IMR-90 (cell line): Measurements from ENCODE around the gene CTDSP2. TPM values are rescaled to one million over a fixed set of nuclear protein-coding genes. Genes with fewer than 3 reads are reported as not detected.
A peak's percentile ranks its signal among the peaks of the same experiment; 100 is the strongest.

ENCODE experiments used
- ATAC-seq: fragments of 200-7000 bp; cut with Tn5 transposase; 2 replicates; pipeline ENCODE4 v1.9.1; 2020; ENCODE audit warnings: low read depth, mild to moderate bottlenecking, moderate library complexity
- BruUV-seq: library from RNA; stranded (reverse); fragments of 400-500 nt; replicated peaks from 2 replicates; lab custom pipeline; 2021; lab: Mats Ljungman, UMichigan
- CTCF ChIA-PET: fragments of 300-600 bp; formaldehyde crosslinking; extraction: SDS; loops from one replicate; lab custom pipeline; 2021; ENCODE audit warnings: antibody characterized with exemption; lab: Yijun Ruan, JAX
- POLR2A ChIA-PET: fragments of 300-600 bp; sonication (Branson Sonifier 250); formaldehyde crosslinking; loops from one replicate; lab custom pipeline; 2022; ENCODE audit warnings: antibody characterized with exemption; ENCODE audit not compliant: unreplicated experiment; lab: Charles Lee
- DNase-seq: peaks from one replicate; pipeline ENCODE4 v3.0.0; 2013
- H2AFZ ChIP-seq: replicated peaks from 2 replicates; pipeline ENCODE3; 2013; ENCODE audit warnings: low read length, mild to moderate bottlenecking; ENCODE audit not compliant: poor library complexity
- H2AK5ac ChIP-seq: 2 replicates; pipeline ENCODE4 v1.6.1; 2013; ENCODE audit warnings: low read depth, low read length, inconsistent platforms
- H2AK9ac ChIP-seq: replicated peaks from 2 replicates; pipeline ENCODE3; 2013; ENCODE audit warnings: mild to moderate bottlenecking, low read depth, low read length, moderate library complexity; ENCODE audit not compliant: poor library complexity
- H2BK120ac ChIP-seq: 2 replicates; pipeline ENCODE4 v1.6.1; 2013; ENCODE audit warnings: low read depth, low read length, inconsistent platforms
- H2BK15ac ChIP-seq: 3 replicates; pipeline ENCODE4 v1.6.1; 2013; ENCODE audit warnings: low read depth, low read length, inconsistent platforms
- H2BK20ac ChIP-seq: 2 replicates; pipeline ENCODE4 v1.6.1; 2013; ENCODE audit warnings: low read depth, mild to moderate bottlenecking, inconsistent platforms, low read length, moderate library complexity
- H2BK5ac ChIP-seq: 2 replicates; pipeline ENCODE4 v1.6.1; 2013; ENCODE audit warnings: mild to moderate bottlenecking, low read depth, low read length, inconsistent platforms; ENCODE audit not compliant: poor library complexity, severe bottlenecking
- H3K14ac ChIP-seq: replicated peaks from 2 replicates; pipeline ENCODE4 v1.6.1; 2013; ENCODE audit warnings: low read depth, low read length, inconsistent platforms
- H3K18ac ChIP-seq: 2 replicates; pipeline ENCODE4 v1.6.1; 2013; ENCODE audit warnings: low read depth, low read length, control low read depth
- H3K23ac ChIP-seq: 2 replicates; pipeline ENCODE4 v1.6.1; 2013; ENCODE audit warnings: low read depth, low read length, inconsistent platforms
- H3K27ac ChIP-seq: 2 replicates; pipeline ENCODE4 v1.5.1; 2013; ENCODE audit warnings: mild to moderate bottlenecking, control low read depth, low read length; ENCODE audit not compliant: insufficient read depth
- H3K27me3 ChIP-seq: 2 replicates; pipeline ENCODE4 v1.6.1; 2013; ENCODE audit warnings: low read length; ENCODE audit not compliant: control insufficient read depth, insufficient read depth
- H3K36me3 ChIP-seq: 2 replicates; pipeline ENCODE4 v1.6.1; 2013; ENCODE audit warnings: low read length, mixed read lengths; ENCODE audit not compliant: control insufficient read depth, insufficient read depth
- H3K4ac ChIP-seq: 2 replicates; pipeline ENCODE4 v1.6.1; 2013; ENCODE audit warnings: low read depth, low read length, inconsistent platforms
- H3K4me1 ChIP-seq: 2 replicates; pipeline ENCODE4 v1.6.1; 2013; ENCODE audit warnings: low read length, mixed read lengths; ENCODE audit not compliant: control insufficient read depth, insufficient read depth
- H3K4me2 ChIP-seq: 2 replicates; pipeline ENCODE4 v1.6.1; 2013; ENCODE audit warnings: low read depth, mild to moderate bottlenecking, control low read depth, low read length, moderate library complexity
- H3K4me3 ChIP-seq: 2 replicates; pipeline ENCODE4 v1.5.1; 2013; ENCODE audit warnings: low read depth, mild to moderate bottlenecking, control low read depth, low read length, moderate library complexity; ENCODE audit not compliant: insufficient read depth
- H3K56ac ChIP-seq: 2 replicates; pipeline ENCODE4 v1.6.1; 2013; ENCODE audit warnings: low read length, inconsistent platforms; ENCODE audit not compliant: insufficient read depth; ENCODE audit errors: extremely low read depth
- H3K79me1 ChIP-seq, 2 experiments: 2 replicates each; pipeline ENCODE4 v1.6.1; 2013; ENCODE audit warnings: low read length in 2 of 2, inconsistent platforms in 1 of 2, low read depth in 1 of 2
- H3K9ac ChIP-seq: 2 replicates; pipeline ENCODE4 v1.6.1; 2013; ENCODE audit warnings: low read depth, low read length, control low read depth
- H3K9me1 ChIP-seq: 2 replicates; pipeline ENCODE4 v1.6.1; 2013; ENCODE audit warnings: low read length, inconsistent platforms; ENCODE audit not compliant: insufficient read depth
- H3K9me3 ChIP-seq: 2 replicates; pipeline ENCODE4 v1.6.1; 2013; ENCODE audit warnings: low read length; ENCODE audit not compliant: control insufficient read depth, insufficient read depth
- H4K20me1 ChIP-seq: 2 replicates; pipeline ENCODE4 v1.6.1; 2013; ENCODE audit warnings: low read length, inconsistent platforms; ENCODE audit not compliant: insufficient read depth
- H4K5ac ChIP-seq: 2 replicates; pipeline ENCODE4 v1.6.1; 2013; ENCODE audit warnings: mild to moderate bottlenecking, low read depth, low read length, control low read depth
- H4K8ac ChIP-seq, 2 experiments: 2 replicates each; pipeline ENCODE4 v1.6.1; 2013; ENCODE audit warnings: low read depth in 2 of 2, low read length in 2 of 2, control low read depth in 1 of 2, inconsistent platforms in 1 of 2
- H4K91ac ChIP-seq: 2 replicates; pipeline ENCODE4 v1.6.1; 2013; ENCODE audit warnings: low read depth, low read length, inconsistent platforms; ENCODE audit not compliant: insufficient read depth
- CEBPB ChIP-seq: IDR thresholded peaks from 2 replicates; pipeline ENCODE4 v1.6.1; 2012; ENCODE audit warnings: low read depth, low read length, improper control_type of control experiment
- ELK1 ChIP-seq: fragments of 150-350 bp; IDR thresholded peaks from 2 replicates; pipeline ENCODE4 v1.6.1; 2016; ENCODE audit warnings: low read depth, mild to moderate bottlenecking, low read length, moderate library complexity, borderline replicate concordance
- MAFK ChIP-seq: IDR thresholded peaks from 2 replicates; pipeline ENCODE4 v1.6.1; 2012; ENCODE audit warnings: low read depth, low read length, improper control_type of control experiment
- MAZ ChIP-seq: IDR thresholded peaks from 2 replicates; pipeline ENCODE4 v1.6.1; 2012; ENCODE audit warnings: low read depth, mild to moderate bottlenecking, low read length, improper control_type of control experiment, moderate library complexity, borderline replicate concordance
- MXI1 ChIP-seq: IDR thresholded peaks from 2 replicates; pipeline ENCODE4 v1.6.1; 2012; ENCODE audit warnings: low read depth, mild to moderate bottlenecking, low read length, moderate library complexity, borderline replicate concordance
- SMC3 ChIP-seq: fragments of 150-350 bp; IDR thresholded peaks from 2 replicates; pipeline ENCODE4 v1.6.1; 2016; ENCODE audit warnings: low read depth, mild to moderate bottlenecking, antibody characterized with exemption, low read length, moderate library complexity
- WGBS, 2 experiments: methylation state at CpG; one replicate each; pipeline versions ENCODE4 v1.1.5 to v1.1.7; 2013; ENCODE audit warnings: missing lambda C conversion rate in 2 of 2; ENCODE audit not compliant: insufficient read length in 1 of 2; ENCODE audit errors: extremely low coverage in 2 of 2; 5-methylcytosine and 5-hydroxymethylcytosine counted together
- dilution Hi-C: fragments of 300-500 bp; cut with HindIII; formaldehyde crosslinking; loops from one replicate; pipeline ENCODE4 v1.14.3; 2018; ENCODE audit warnings: low sequenced_read_pairs; ENCODE audit not compliant: unreplicated experiment
- in situ Hi-C: fragments of 300-500 bp; cut with MboI; formaldehyde crosslinking; loops from 3 replicates; pipeline ENCODE4 v1.14.3; 2019; ENCODE audit warnings: low sequenced_read_pairs, inconsistent platforms, mixed read lengths
- intact Hi-C: fragments of 100-400 bp; cut with micrococcal nuclease; formaldehyde crosslinking; loops from 2 replicates; pipeline ENCODE4 v1.10.0; 2022
- polyA plus RNA-seq, 3 experiments: library from polyadenylated mRNA; depleted of rRNA; stranded (reverse); fragments of >200 nt; gene quantifications; 2 replicates each; pipeline ENCODE4 v1.2.3, GENCODE V29; 2012; ENCODE audit warnings: low replicate concordance in 1 of 3
- total RNA-seq: library from RNA; depleted of rRNA; stranded (reverse); fragments of >200 nt; gene quantifications from 2 replicates; pipeline ENCODE4 v1.2.3, GENCODE V29; 2012

CTDSP2 gene
- total and polyA plus RNA-seq, 2 of the 4 experiments (the other 2 are of a cell fraction): 114 to 156 TPM

DNA sequence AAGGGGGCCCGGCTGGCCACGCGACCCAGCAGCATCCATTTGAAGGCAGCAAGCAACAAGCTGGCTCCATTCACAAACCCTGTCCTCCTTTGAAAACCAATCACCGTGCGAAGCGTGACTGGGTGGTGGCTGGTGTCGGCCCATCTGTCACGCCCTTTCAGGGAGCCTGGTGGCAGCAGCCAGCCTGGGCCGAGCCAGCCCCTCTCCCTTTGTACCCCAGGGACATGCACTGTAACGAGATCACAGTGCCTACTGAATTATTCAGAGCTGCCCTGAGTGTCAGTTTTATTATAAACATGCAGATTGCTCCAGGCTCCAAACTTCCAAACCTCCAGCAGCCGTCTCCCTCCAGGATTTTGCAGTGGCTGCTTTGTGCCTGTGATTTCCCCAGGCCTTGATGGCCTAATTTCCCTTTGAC is 22.3 kb upstream of the CTDSP2 start:
- H2AFZ ChIP-seq: peak overlapping the region; percentile 85
- H3K4me2 ChIP-seq: no peak overlapping the region; the same call in 1 of the 2 replicates
- DNase-seq (no peak), ATAC-seq (peak; percentile 4)
- H2AK9ac ChIP-seq: peak overlapping the region; percentile 74
- H4K91ac ChIP-seq: peak overlapping the region; percentile 43; the same call in 1 of the 2 replicates
- POLR2A ChIA-PET: no interaction called here
- H4K5ac ChIP-seq: peak overlapping the region; percentile 65
- no peaks in the 10 kb centered on the region for H3K9me3 ChIP-seq
- no peaks in the 10 kb centered on the region for H3K27me3 ChIP-seq
- peak overlapping the region; percentile 65; the same call in 2 of the 3 replicates for H2BK15ac ChIP-seq
- in situ Hi-C loops (no loop called here), intact Hi-C loops (no loop called here), dilution Hi-C loops (no loop called here)
- H3K27ac ChIP-seq: peak overlapping the region; percentile 56
- H3K56ac ChIP-seq: no peak overlapping the region
- no peak overlapping the region for H3K4me3 ChIP-seq
- H3K79me1 ChIP-seq: peaks cover 4 to 6% of the 10 kb centered on the region in 2 experiments; a peak in 3 of 4 replicates
- no peak overlapping the region for H3K9ac ChIP-seq
- peak overlapping the region; percentile 34 to 78; a peak in 2 of 4 replicates for H4K8ac ChIP-seq
- peak overlapping the region; percentile 59 for H2AK5ac ChIP-seq
- CTCF ChIA-PET: no interaction called here
- peak overlapping the region; percentile 24 for H2BK20ac ChIP-seq
- H3K23ac ChIP-seq: peak overlapping the region; percentile 40; the same call in 1 of the 2 replicates
- WGBS, 2 experiments: 39% methylated on average over 8 of the region's 11 CpGs; no CpG with 5 or more reads in 1 of the 2 experiments
- peaks cover 15% of the 10 kb centered on the region for H3K9me1 ChIP-seq
- TF ChIP-seq ELK1: no peak
- no peak for TF ChIP-seq CEBPB
- TF ChIP-seq MAFK: no peak
- no peak for TF ChIP-seq MAZ
- no peak for TF ChIP-seq MXI1
- TF ChIP-seq SMC3: no peak
- peak overlapping the region; percentile 49 for H3K14ac ChIP-seq
- no peak overlapping the region for H2BK5ac ChIP-seq
- peak overlapping the region; percentile 40 for H3K4ac ChIP-seq
- H4K20me1 ChIP-seq: no peaks in the 10 kb centered on the region
- no peaks in the 10 kb centered on the region for H3K36me3 ChIP-seq
- H3K4me1 ChIP-seq: peaks cover 22% of the 10 kb centered on the region
- peak overlapping the region; percentile 55 for H2BK120ac ChIP-seq
- BruUV-seq: no TSS peak
- H3K18ac ChIP-seq: peak overlapping the region; percentile 47; the same call in 1 of the 2 replicates
